ENCODE measurements around the gene CNOT3. TPM values are rescaled to one million over a fixed set of nuclear protein-coding genes. Genes with fewer than 3 reads are reported as not detected.
A peak's percentile ranks its signal among the peaks of the same experiment; 100 is the strongest.

CNOT3 gene
- total RNA-seq (2011; cell fraction: chromatin; rRNA removed; ENCODE audit: low replicate concordance): 79.4 and 81.7 TPM in 2 replicates
- total RNA-seq (2011; cell fraction: nucleolus; rRNA removed): 23.0 and 23.3 TPM in 2 replicates
- 36.7 and 42.3 TPM in 2 replicates for total RNA-seq (2011; cell fraction: nucleoplasm; rRNA removed)
- total RNA-seq (2014; rRNA removed): 16.3 and 17.5 TPM in 2 replicates
- total RNA-seq (2014; rRNA removed; fragmentation: Illumina TruSeq; extraction: Trizol): 9.9 and 10.7 TPM in 2 replicates
- 9.4 and 10.7 TPM in 2 replicates for total RNA-seq (2015; rRNA removed; fragmentation: Illumina TruSeq; extraction: Trizol)
- total RNA-seq (2021): 51.4 and 60.4 TPM in 2 replicates
- polyA plus RNA-seq (2011; rRNA removed): 5.6 and 8.7 TPM in 2 replicates
- 7.9 and 9.0 TPM in 2 replicates for polyA plus RNA-seq (2011; cell fraction: cytosol; rRNA removed)
- polyA plus RNA-seq (2011; cell fraction: nucleus; rRNA removed): 18.6 and 27.5 TPM in 2 replicates
- 39.2 and 52.8 TPM in 2 replicates for polyA plus RNA-seq (2012)
- polyA plus RNA-seq (2014; fragmentation: Illumina TruSeq; extraction: Trizol): 56.5 and 63.4 TPM in 2 replicates
- under 1 TPM; 0.27 to 0.46 TPM for polyA plus RNA-seq (2014; fragmentation: Nextera tagmentation; extraction: Ambion mirVana)
- polyA plus RNA-seq (2014; rRNA removed): 17.3 and 21.3 TPM in 2 replicates
- polyA minus RNA-seq (2011; rRNA and poly(A)+ RNA removed): 25.4 and 28.9 TPM in 2 replicates
- 33.3 and 34.9 TPM in 2 replicates for polyA minus RNA-seq (2011; cell fraction: cytosol; rRNA and poly(A)+ RNA removed)
- 6.5 and 9.7 TPM in 2 replicates for polyA minus RNA-seq (2011; cell fraction: nucleus; rRNA and poly(A)+ RNA removed)
- Bru-seq, nascent RNA: percentile 67 among the genes with signal in this experiment
- percentile 70 among the genes with signal in this experiment for BruChase-seq, experiment 1, labeled RNA remaining after a 2-hour chase
- percentile 80 among the genes with signal in this experiment for BruChase-seq, experiment 2, labeled RNA remaining after a 6-hour chase
- long read RNA-seq, experiment 1, partial matches to known transcripts: 23 of 25 reads
- long read RNA-seq, experiment 1, other reads (novel, unspliced or antisense): 2 of 25 reads
- long read RNA-seq, experiment 2, transcript CNOT3-201 (18 exons, 2,890 nt): major isoform, 14 of 56 reads
- long read RNA-seq, experiment 2, partial matches to known transcripts: 17 of 56 reads
- long read RNA-seq, experiment 2, other reads (novel, unspliced or antisense): 25 of 56 reads
- long read RNA-seq, experiment 3, partial matches to known transcripts: 1 of 2 reads
- long read RNA-seq, experiment 3, other reads (novel, unspliced or antisense): 1 of 2 reads

- H3K36me3 ChIP-seq (ENCODE audit: control insufficient read depth, insufficient read depth, low read length): peaks cover 42% of the 10 kb centered on the region
- no peaks in the 10 kb centered on the region for H3K27me3 ChIP-seq (ENCODE audit: control insufficient read depth in 2 of 2, insufficient read depth in 2 of 2, low read length in 2 of 2)
- H3K79me2 ChIP-seq (ENCODE audit: control insufficient read depth, insufficient read depth, low read length): peaks cover 52% of the 10 kb centered on the region
- FAIRE-seq (no peak), ATAC-seq (no peak), DNase-seq (ENCODE audit: extremely low read depth in 1 of 4, low spot score in 3 of 4) (peak; percentile 26 to 78 (median 56))
- peak within 1 kb of the TSS; percentile 100 for H3K4me2 ChIP-seq (ENCODE audit: insufficient read depth, low read length)
- BruUV-seq (replicated peaks): no TSS peak
- H3K4me1 ChIP-seq (replicated peaks in 1 of 2; ENCODE audit: control insufficient read depth in 2 of 2, insufficient read depth in 2 of 2, low read length in 2 of 2): peaks cover 14 to 23% of the 10 kb centered on the region in 2 experiments; a peak in 4 of 5 replicates
- no peaks in the 10 kb centered on the region for H3K9me3 ChIP-seq (replicated peaks; ENCODE audit: control insufficient read depth, insufficient read depth, low read depth, low read length)
- WGBS (ENCODE audit: insufficient coverage, low coverage, missing lambda C conversion rate): 0% methylated on average over 26 of the region's 103 CpGs
- peaks cover 26% of the 10 kb centered on the region for H4K20me1 ChIP-seq (replicated peaks; ENCODE audit: control insufficient read depth, insufficient read depth, low read length)
- ChIA-PET POLR2A (interaction anchor here (0.7 to 3.1 kb wide), 18 partner anchors 11 to 986 kb away, joined by 3 to 29 read pairs (median 6); partner anchors contain the start of genes LENG1, LILRB5, MBOAT7 and PRPF31), CTCF (ENCODE audit: low intra/inter-chr PET ratio) (no interaction called here)
- intact Hi-C loops (cut with micrococcal nuclease): loop anchor here (1.0 to 2.0 kb wide), 3 partner anchors 21 to 63 kb away; partner anchors contain the start of genes LENG1, PRPF31, RPS9 and TFPT
- H3K27ac ChIP-seq (ENCODE audit: extremely low read depth, low read depth, low read length): peak within 1 kb of the TSS; percentile 97
- peak within 1 kb of the TSS; percentile 93 for H3K4me3 ChIP-seq
- peak within 1 kb of the TSS; percentile 97 for H3K9ac ChIP-seq (ENCODE audit: insufficient read depth in 1 of 2, low read depth in 2 of 2, low read length in 2 of 2)
- in situ Hi-C loops (cut with MboI): no loop called here
- H3K9me1 ChIP-seq (ENCODE audit: control insufficient read depth, insufficient read depth, low read length): peaks cover 16% of the 10 kb centered on the region
- peak within 1 kb of the TSS; percentile 92 for H2AFZ ChIP-seq (ENCODE audit: low read depth, low read length)
- TF ChIP-seq ZBTB1 (CRISPR knock-in tag; IDR thresholded peaks at IDR 0.05; ENCODE audit: borderline replicate concordance, low read depth) (peak; percentile 35; the same call in 1 of the 2 replicates), ETV1 (tag; conservative IDR thresholded peaks at IDR 0.05; ENCODE audit: low read depth) (0 out of 2 replicates have a peak, but pooled peaks have one; percentile 17), ZBED1 (IDR thresholded peaks at IDR 0.05) (peak; percentile 100), CBX3 (IDR thresholded peaks at IDR 0.05; ENCODE audit: borderline replicate concordance in 1 of 2, low read length in 2 of 2) (peak in 1 of 2 experiments; percentile 12; a peak in 1 of 3 replicates), POU5F1 (IDR thresholded peaks at IDR 0.05; ENCODE audit: borderline replicate concordance, low read depth, low read length, partially characterized antibody) (no peak), RERE (CRISPR knock-in tag; IDR thresholded peaks at IDR 0.05; ENCODE audit: borderline replicate concordance) (no peak), POLR2A (conservative IDR thresholded peaks at IDR 0.05) (peak; percentile 82), ZSCAN29 (IDR thresholded peaks at IDR 0.05) (no peak), CREB3 (tag; conservative IDR thresholded peaks at IDR 0.05; ENCODE audit: low read depth) (no peak)
Measured at GRCh38 chr19:54137699-54138488, at the start of gene CNOT3. Gene CNOT3 (plus strand): TSS chr19:54137762. CDS start chr19:54142979, 5,217 bp downstream.

All from K562 (cell line).